PC-3 (cell line): Measurements from ENCODE around the gene SHLD1.

Source experiments
- CTCF ChIP-seq: fragments of 300-600 bp; sonication (generic); conservative IDR thresholded peaks from 2 replicates; pipeline ENCODE4 v1.5.1; 2017; ENCODE audit warnings: antibody characterized with exemption, low read depth, mild to moderate bottlenecking, low read length
- EZH2 ChIP-seq: fragments of 300-600 bp; sonication (generic); IDR thresholded peaks from one replicate; pipeline ENCODE4 v1.6.1; 2017; ENCODE audit warnings: antibody characterized with exemption, mild to moderate bottlenecking, low read length; ENCODE audit not compliant: unreplicated experiment

GRCh38 chr20:5870568-5870981 is 120.4 kb downstream of the SHLD1 start:
- TF ChIP-seq CTCF (no peak), EZH2 (no peak)
